ENCODE data around the gene TBC1D22A. TPM values are rescaled to one million over a fixed set of nuclear protein-coding genes. Genes with fewer than 3 reads are reported as not detected.

Gene TBC1D22A
- total RNA-seq, 6 experiments from 2014 or later = 10.9 to 18.1 (median 14.0) TPM

DNA sequence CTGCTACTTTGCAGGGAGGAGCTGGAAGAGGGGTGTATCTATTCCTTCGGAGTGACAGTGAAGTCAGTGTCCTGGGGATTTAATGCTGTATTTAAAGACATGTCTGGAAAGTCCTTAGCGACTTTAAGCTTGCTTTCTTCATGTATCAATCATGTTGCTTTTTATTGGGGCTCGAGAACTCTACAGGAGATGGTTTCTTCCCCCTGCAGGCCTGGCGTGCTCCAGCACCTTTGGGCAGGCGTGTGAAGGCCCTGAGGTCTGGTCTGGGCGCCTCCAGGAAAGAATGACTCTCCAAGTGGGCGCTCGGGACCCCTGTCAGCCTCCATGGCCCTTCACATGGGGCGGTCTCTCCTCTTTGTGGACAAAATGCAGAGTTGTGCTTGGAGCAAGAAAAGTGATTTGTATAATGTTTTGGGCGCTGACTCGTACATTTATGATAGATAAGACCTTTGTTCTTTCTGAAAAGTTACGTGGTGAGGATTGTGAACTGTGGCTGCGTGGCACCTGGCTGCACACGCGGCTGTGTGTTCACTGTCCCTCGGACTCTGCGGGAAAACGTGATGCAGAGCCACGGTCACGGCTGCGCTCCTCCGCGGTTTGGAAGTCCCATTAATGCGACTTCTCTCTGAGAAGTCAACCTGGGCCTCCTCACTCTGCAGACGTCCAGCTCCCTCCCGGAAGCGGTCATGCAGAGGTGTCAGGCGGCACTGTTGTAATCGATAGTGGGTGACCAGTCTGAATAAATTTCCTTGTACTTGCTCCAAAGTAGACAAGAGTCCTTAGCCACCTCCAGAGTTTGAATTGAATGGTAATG, 282.5 kb downstream of the TBC1D22A start:
- DNase-seq (peak in 2 of 3 donors; percentile 14 to 22), ATAC-seq (no peak)
- Histone ChIP-seq H3K9me3 (no peaks in the 10 kb centered on the region), H3K4me1 (no peaks in the 10 kb centered on the region), H3K27ac (no peak overlapping the region), H3K27me3 (no peaks in the 10 kb centered on the region), H3K4me3 (no peak overlapping the region), H3K36me3 (no peaks in the 10 kb centered on the region)
- intact Hi-C loops (cut with DNase I) = no loop called here
- TF ChIP-seq, protein P1, sequence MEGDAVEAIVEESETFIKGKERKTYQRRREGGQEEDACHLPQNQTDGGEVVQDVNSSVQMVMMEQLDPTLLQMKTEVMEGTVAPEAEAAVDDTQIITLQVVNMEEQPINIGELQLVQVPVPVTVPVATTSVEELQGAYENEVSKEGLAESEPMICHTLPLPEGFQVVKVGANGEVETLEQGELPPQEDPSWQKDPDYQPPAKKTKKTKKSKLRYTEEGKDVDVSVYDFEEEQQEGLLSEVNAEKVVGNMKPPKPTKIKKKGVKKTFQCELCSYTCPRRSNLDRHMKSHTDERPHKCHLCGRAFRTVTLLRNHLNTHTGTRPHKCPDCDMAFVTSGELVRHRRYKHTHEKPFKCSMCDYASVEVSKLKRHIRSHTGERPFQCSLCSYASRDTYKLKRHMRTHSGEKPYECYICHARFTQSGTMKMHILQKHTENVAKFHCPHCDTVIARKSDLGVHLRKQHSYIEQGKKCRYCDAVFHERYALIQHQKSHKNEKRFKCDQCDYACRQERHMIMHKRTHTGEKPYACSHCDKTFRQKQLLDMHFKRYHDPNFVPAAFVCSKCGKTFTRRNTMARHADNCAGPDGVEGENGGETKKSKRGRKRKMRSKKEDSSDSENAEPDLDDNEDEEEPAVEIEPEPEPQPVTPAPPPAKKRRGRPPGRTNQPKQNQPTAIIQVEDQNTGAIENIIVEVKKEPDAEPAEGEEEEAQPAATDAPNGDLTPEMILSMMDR (IDR thresholded peaks at IDR 0.05) = no peak
- TF ChIP-seq POLR2A (IDR thresholded peaks at IDR 0.05) = no peak
- WGBS (ENCODE audit: insufficient coverage, low coverage, low lambda C conversion rate, missing lambda C conversion rate) = 73% methylated on average over 19 of the region's 29 CpGs

DNA sequence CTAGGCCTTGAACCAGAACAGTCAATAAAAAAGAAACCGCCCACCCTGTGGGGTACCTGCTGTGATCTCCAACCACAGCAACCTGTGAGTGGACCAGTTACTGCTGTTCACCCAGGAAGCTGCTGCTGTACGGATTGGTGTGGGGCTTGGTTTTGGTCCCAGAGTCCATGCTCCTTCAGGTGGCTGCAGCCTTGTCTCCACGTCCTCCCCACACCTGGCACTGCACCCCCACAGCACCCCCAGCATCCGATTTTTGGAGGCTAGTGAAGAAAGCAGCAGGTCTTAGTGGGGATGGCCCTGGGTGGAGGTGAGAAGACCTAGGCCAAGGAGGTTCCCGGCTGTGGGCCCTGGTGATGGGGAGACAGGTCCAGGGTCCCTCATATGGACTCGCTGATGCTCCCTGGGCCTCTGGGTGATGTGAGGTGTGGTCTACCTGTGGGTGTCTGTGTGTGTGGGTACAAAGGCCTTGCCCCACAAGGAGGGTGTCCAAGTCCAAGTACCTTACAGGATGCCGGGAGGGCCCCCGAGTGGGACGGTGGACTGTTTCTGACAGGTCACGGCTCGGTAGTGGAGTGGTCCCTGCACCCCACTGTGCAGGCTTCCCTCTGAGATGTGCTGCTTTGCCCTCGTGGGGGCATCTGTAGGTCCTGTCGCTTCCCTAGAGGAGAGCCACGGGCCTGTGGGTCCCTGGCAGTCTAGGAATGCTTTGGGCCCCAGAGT, 283.4 kb downstream of the TBC1D22A start:
- no peak for TF ChIP-seq POLR2A (IDR thresholded peaks at IDR 0.05)
- TF ChIP-seq, protein P1 (IDR thresholded peaks at IDR 0.05) = no peak
- H3K27ac ChIP-seq = no peak overlapping the region
- 80% methylated on average over 1 of the region's 14 CpGs for WGBS (ENCODE audit: insufficient coverage, low coverage, low lambda C conversion rate, missing lambda C conversion rate)
- ATAC-seq (no peak), DNase-seq (peak in 2 of 3 donors; percentile 14 to 38)
- no peaks in the 10 kb centered on the region for H3K4me1 ChIP-seq
- H3K27me3 ChIP-seq = no peaks in the 10 kb centered on the region
- H3K36me3 ChIP-seq = no peaks in the 10 kb centered on the region
- intact Hi-C loops (cut with DNase I) = no loop called here
- no peaks in the 10 kb centered on the region for H3K9me3 ChIP-seq
- no peak overlapping the region for H3K4me3 ChIP-seq

DNA sequence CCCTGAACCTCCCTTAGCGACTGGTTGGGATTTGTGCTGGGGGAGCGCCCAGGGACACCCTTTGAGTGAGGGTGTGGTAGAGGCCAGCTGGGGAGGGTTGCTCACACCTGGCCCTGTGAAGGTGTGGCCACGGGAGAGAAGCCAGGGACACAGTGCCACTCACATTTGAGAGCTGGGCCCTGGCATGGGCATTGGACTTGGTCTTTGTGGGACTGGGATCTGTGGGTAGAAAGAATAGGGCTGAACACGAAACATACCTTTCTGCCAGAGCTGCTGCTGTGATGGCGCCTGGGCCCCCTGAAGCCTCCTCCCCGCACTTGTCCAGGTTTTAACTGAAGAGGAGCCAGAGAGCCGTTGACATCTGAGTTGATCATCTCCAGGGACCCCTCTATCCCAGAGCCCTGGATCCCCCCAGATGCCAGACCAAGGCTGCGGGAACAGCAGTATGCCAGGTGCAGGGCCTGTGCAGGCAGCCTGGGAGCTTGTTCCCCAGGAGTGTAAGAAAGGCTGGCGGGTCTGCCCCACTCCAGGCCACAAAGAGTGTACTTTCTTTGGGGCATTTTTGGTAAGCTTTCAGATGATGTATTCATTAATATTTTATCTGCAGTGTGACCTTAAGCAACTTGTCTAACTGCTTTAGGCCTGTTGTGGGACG, 284.1 kb downstream of the TBC1D22A start:
- H3K4me1 ChIP-seq = no peaks in the 10 kb centered on the region
- no peak for ATAC-seq
- no peaks in the 10 kb centered on the region for H3K27me3 ChIP-seq
- H3K9me3 ChIP-seq = no peaks in the 10 kb centered on the region
- no peak for TF ChIP-seq POLR2A (IDR thresholded peaks at IDR 0.05)
- TF ChIP-seq, protein P1 (IDR thresholded peaks at IDR 0.05) = no peak
- no peaks in the 10 kb centered on the region for H3K36me3 ChIP-seq
- H3K4me3 ChIP-seq = no peak overlapping the region
- DNase-seq = peak in 2 of 3 donors; percentile 8 to 29
- WGBS (ENCODE audit: insufficient coverage, low coverage, low lambda C conversion rate, missing lambda C conversion rate) = 61% methylated on average over 4 of the region's 10 CpGs
- intact Hi-C loops (cut with DNase I) = no loop called here
- no peak overlapping the region for H3K27ac ChIP-seq

DNA sequence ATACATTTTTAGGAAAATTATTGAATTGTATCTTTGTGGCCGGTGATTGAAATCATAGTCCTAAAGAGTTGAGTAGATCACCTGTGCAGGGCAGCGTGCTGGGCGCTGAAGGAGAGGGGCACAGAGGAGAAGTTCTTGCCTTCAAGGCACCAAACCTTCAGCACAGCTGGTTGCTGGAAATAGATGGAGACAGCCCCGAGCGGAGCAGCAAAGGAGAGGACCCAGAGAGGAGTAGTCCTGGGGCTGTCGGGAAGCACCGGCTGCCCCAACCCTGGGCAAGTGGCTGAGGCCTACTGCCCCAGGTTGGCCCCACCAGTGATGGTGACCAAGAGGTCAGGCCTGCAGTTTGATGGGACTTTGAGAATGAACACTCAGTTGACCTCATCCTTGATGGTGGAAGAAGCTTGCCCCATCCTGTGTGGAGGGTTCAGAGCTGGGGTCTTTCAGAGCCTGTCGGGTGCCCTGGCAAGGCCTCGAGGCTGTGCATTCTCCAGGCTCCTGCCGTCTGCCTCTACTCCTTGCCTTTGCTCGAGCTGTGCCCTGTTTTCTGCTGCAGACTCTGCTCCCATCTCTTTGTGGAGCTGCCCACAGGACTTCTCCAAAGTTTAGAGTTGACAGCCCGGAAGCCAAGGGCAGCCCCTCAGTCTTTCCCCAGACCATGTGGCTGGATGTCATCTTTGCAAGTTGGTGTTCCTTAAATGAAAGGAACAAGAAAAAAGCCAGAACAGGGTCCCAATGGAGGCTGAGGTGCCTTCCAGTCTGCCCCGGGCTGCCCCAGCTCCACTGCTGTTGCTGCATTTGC, 285.1 kb downstream of the TBC1D22A start:
- DNase-seq = peak in 2 of 3 donors; percentile 7 to 35

More for the DNA sequence above, 285.1 kb downstream of the TBC1D22A start:
- intact Hi-C loops (cut with DNase I) = no loop called here
- Histone ChIP-seq H3K4me1 (no peaks in the 10 kb centered on the region), H3K4me3 (no peak overlapping the region), H3K27me3 (no peaks in the 10 kb centered on the region), H3K9me3 (no peaks in the 10 kb centered on the region), H3K36me3 (no peaks in the 10 kb centered on the region), H3K27ac (no peak overlapping the region)
- ATAC-seq = no peak
- TF ChIP-seq, protein P1 (IDR thresholded peaks at IDR 0.05) = no peak
- no peak for TF ChIP-seq POLR2A (IDR thresholded peaks at IDR 0.05)
- 90% methylated on average over 2 of the region's 13 CpGs for WGBS (ENCODE audit: insufficient coverage, low coverage, low lambda C conversion rate, missing lambda C conversion rate)

All from right lobe of liver (tissue), 6 donors.